GM12874 (cell line): ENCODE measurements around the gene FOXF2.

Experiments used
- CTCF ChIP-seq: IDR thresholded peaks from 2 replicates; pipeline ENCODE4 v1.5.1; 2011; ENCODE audit warnings: low read depth, mild to moderate bottlenecking, control low read depth, low read length, moderate library complexity; ENCODE audit not compliant: insufficient read depth

Gene FOXF2

GRCh38 chr6:1390946-1391799, 1.8 kb downstream of the FOXF2 start:
- no peak for TF ChIP-seq CTCF

GRCh38 chr6:1391800-1392309, 2.5 kb downstream of the FOXF2 start:
- no peak for TF ChIP-seq CTCF

- TF ChIP-seq CTCF = no peak
Measured at GRCh38 chr6:1392813-1393640, 3.7 kb downstream of the FOXF2 start.

- no peak for TF ChIP-seq CTCF
Measured at GRCh38 chr6:1393641-1394283, 4.4 kb downstream of the FOXF2 start.

- TF ChIP-seq CTCF = no peak
Measured at GRCh38 chr6:1394514-1395463, 5.4 kb downstream of the FOXF2 start.

GRCh38 chr6:1395506-1395905, 6.1 kb downstream of the FOXF2 start:
- TF ChIP-seq CTCF = no peak
